Chondrocyte (in vitro differentiated cells): ENCODE measurements around the gene SSH3. TPM values are rescaled to one million over a fixed set of nuclear protein-coding genes. Genes with fewer than 3 reads are reported as not detected.

Experiments used
- DNase-seq: peaks from one replicate; pipeline ENCODE4 v3.0.0; 2021; ENCODE audit warnings: mixed read lengths, low spot score
- H3K27ac Mint-ChIP-seq: one replicate; pipeline ENCODE4 v1.8.0; 2021; ENCODE audit warnings: mild to moderate bottlenecking, moderate library complexity, mixed read lengths; ENCODE audit not compliant: unreplicated experiment
- H3K27me3 Mint-ChIP-seq: 2 replicates; pipeline ENCODE4 v1.8.0; 2021; ENCODE audit warnings: low read depth, mixed read lengths
- H3K36me3 Mint-ChIP-seq: 2 replicates; pipeline ENCODE4 v1.8.0; 2021; ENCODE audit warnings: low read depth, mixed read lengths
- H3K4me1 Mint-ChIP-seq: 2 replicates; pipeline ENCODE4 v1.8.0; 2021; ENCODE audit warnings: low read depth, mild to moderate bottlenecking, mixed read lengths
- H3K4me3 Mint-ChIP-seq: one replicate; pipeline ENCODE4 v1.8.0; 2021; ENCODE audit warnings: mild to moderate bottlenecking, moderate library complexity, mixed read lengths; ENCODE audit not compliant: unreplicated experiment
- H3K9me3 Mint-ChIP-seq: 2 replicates; pipeline ENCODE4 v1.8.0; 2021; ENCODE audit warnings: low read depth, mixed read lengths
- total RNA-seq: library from RNA; stranded (reverse); gene quantifications from 3 replicates; pipeline ENCODE4 v1.2.1, GENCODE V29; 2021
- TF ChIP-seq, protein P1 (sequence below): fragments of 200-600 bp; sonication (generic); IDR thresholded peaks from 2 replicates; pipeline ENCODE4 v1.5.0; 2021; ENCODE audit warnings: antibody characterized with exemption, mild to moderate bottlenecking, moderate library complexity

The SSH3 gene
- total RNA-seq, 1 donor from 2014 or later: 28.4 TPM

DNA sequence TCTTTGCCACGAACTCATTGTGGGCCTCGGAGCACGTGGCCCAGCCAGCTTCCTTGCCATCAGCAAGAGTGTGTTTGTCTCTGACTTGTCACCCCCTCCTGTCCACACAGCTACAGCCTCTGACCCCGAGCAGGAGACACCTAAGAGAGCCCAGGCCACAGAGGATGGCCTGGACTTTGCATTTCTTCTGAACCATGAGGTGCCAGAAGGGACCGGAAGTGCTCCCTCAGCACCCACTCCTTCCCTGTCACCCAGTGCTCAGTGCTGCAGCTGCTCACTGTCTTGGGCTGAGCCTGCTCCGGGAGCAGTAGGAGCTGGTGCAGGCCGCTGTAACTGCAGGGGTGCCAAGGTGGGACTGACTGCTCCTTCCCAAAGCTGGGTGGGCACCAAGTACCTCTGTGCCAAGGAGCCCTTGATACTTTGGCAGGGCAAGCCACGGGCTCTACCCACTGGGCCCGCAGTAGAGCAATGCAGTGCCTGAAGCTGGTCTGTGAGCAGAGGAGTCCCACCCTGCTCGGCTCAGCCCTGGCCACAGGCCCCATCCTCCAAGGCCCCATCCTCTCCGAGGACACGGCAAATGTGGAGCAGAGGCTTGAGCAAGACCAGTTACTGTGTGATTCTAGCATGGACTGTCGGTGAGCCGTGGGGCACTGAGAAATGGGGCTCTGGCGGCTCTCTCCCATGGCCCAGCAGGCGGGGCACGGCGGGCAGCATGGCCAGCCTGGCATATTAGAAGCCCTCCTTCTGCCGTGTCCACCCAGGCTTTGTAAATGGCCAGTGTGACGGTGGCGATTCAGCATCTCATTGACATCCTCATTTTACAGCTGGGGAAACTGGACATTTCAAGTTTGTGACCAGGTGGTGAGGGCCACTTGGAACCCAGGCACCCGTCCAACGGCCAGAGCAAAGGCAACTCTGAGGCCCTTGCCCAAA, 30.7 kb upstream of the SSH3 start:
- peak; percentile 79 for DNase-seq

GRCh38 chr11:67273260-67273990, 29.9 kb upstream of the SSH3 start:
- peaks cover 55% of the 10 kb centered on the region for H3K4me1 Mint-ChIP-seq
- no peaks in the 10 kb centered on the region for H3K27me3 Mint-ChIP-seq
- TF ChIP-seq, protein P1, sequence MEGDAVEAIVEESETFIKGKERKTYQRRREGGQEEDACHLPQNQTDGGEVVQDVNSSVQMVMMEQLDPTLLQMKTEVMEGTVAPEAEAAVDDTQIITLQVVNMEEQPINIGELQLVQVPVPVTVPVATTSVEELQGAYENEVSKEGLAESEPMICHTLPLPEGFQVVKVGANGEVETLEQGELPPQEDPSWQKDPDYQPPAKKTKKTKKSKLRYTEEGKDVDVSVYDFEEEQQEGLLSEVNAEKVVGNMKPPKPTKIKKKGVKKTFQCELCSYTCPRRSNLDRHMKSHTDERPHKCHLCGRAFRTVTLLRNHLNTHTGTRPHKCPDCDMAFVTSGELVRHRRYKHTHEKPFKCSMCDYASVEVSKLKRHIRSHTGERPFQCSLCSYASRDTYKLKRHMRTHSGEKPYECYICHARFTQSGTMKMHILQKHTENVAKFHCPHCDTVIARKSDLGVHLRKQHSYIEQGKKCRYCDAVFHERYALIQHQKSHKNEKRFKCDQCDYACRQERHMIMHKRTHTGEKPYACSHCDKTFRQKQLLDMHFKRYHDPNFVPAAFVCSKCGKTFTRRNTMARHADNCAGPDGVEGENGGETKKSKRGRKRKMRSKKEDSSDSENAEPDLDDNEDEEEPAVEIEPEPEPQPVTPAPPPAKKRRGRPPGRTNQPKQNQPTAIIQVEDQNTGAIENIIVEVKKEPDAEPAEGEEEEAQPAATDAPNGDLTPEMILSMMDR: no peak
- H3K27ac Mint-ChIP-seq: peak overlapping the region; percentile 17
- H3K4me3 Mint-ChIP-seq: no peak overlapping the region
- peak; percentile 63 for DNase-seq
- H3K36me3 Mint-ChIP-seq: no peaks in the 10 kb centered on the region
- no peaks in the 10 kb centered on the region for H3K9me3 Mint-ChIP-seq

More for the DNA sequence above, 30.7 kb upstream of the SSH3 start:
- peaks cover 59% of the 10 kb centered on the region for H3K4me1 Mint-ChIP-seq
- H3K27ac Mint-ChIP-seq: peak overlapping the region; percentile 27
- H3K4me3 Mint-ChIP-seq: no peak overlapping the region
- no peaks in the 10 kb centered on the region for H3K9me3 Mint-ChIP-seq
- TF ChIP-seq, protein P1: no peak
- no peaks in the 10 kb centered on the region for H3K36me3 Mint-ChIP-seq
- H3K27me3 Mint-ChIP-seq: no peaks in the 10 kb centered on the region

GRCh38 chr11:67274768-67275605, 28.3 kb upstream of the SSH3 start:
- Mint-ChIP-seq H3K4me3 (no peak overlapping the region), H3K36me3 (peaks cover 5% of the 10 kb centered on the region), H3K27me3 (no peaks in the 10 kb centered on the region), H3K9me3 (no peaks in the 10 kb centered on the region), H3K27ac (peak overlapping the region; percentile 36), H3K4me1 (peaks cover 42% of the 10 kb centered on the region)
- peak; percentile 87 for DNase-seq
- TF ChIP-seq, protein P1: no peak

DNA sequence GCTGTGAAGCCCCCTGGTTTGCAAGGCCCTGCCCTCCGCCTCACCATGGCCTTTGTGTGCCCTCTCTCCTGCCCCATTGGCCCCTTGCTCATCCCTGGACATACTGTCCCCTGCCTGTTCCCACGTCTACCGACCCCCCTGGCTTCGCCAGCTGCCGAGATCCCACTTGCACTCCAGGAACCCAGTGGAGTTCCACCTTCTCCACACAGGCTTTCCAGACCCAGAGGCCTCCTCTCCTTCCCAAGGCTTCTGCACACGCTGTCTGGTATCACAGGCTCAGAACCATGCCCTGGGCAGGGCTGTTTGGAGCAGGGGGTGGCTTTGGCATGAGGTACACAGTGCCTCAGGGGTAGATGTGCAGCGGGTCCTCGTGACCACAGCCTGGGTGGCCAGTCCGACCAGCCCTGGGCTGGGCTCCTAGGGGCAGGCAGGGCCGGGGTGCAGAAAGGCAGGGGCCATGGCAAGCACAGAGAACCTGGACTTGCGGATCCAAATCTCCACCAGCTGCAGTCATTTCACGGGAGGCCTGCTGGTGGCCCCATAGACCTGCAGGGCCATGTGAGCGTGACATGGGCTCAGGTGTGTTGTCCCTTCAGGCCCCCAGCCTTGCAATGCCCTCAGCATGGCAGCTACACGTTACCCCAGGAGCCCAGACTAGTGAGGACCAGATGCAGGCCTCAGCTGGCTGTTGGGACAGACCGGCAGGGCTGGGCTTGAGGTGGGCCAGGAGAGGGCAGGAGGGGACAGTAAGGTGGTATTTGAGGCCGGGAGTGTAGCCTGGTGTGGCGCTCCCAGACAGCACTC, 27.5 kb upstream of the SSH3 start:
- H3K27me3 Mint-ChIP-seq: no peaks in the 10 kb centered on the region
- peak overlapping the region; percentile 36 for H3K27ac Mint-ChIP-seq
- peaks cover 7% of the 10 kb centered on the region for H3K36me3 Mint-ChIP-seq
- peak; percentile 82 for DNase-seq
- H3K4me3 Mint-ChIP-seq: no peak overlapping the region
- TF ChIP-seq, protein P1: no peak
- peaks cover 34% of the 10 kb centered on the region for H3K4me1 Mint-ChIP-seq
- no peaks in the 10 kb centered on the region for H3K9me3 Mint-ChIP-seq
